Right hindlimb (tissue), 1 donor: ENCODE results near the gene LRRC57.

Experiments used
- DNase-seq: peaks from one replicate; pipeline ENCODE4 v3.0.0-alpha.2; 2018

The LRRC57 gene

GRCh38 chr15:42490671-42491538, 57.7 kb downstream of the LRRC57 start, which contains the start of gene ZNF106:
Gene ZNF106, minus strand, starts transcription at chr15:42491141. Its CDS starts 18,852 bp downstream, at chr15:42472289.
- peak; percentile 95 for DNase-seq

DNA sequence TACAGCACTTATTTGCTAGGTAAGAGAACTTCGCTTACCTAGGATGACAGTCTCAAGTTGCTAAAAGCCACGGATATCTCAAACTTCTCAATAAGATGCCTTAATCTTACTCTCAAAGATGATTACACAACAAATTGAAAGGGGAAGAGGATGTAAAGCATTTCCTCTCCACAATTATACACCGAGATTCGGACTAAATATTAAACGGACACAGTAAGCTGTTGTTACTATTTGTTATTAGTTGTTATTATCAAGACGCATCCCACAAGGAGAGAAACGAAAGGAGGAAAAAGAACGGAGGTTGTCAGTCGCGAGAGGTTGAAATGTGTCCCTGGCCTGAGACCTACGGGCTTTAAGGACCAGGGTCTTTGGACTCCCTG, 58.3 kb downstream of the LRRC57 start:
- no peak for DNase-seq
